BJ (cell line): ENCODE results near the gene MTA3. TPM values are rescaled to one million over a fixed set of nuclear protein-coding genes. Genes with fewer than 3 reads are reported as not detected.

Experiments used
- CTCF ChIA-PET: fragments of 350-600 bp; formaldehyde crosslinking; extraction: SDS; loops from one replicate; lab custom pipeline; 2021; ENCODE audit warnings: antibody characterized with exemption, inconsistent platforms; lab: Yijun Ruan, JAX
- POLR2A ChIA-PET: fragments of 300-600 bp; sonication (Branson Sonifier 250); formaldehyde crosslinking; extraction: SDS; loops from one replicate; lab custom pipeline; 2021; ENCODE audit warnings: antibody characterized with exemption; lab: Charles Lee
- DNase-seq: peaks from one replicate; pipeline ENCODE4 v3.0.0-alpha.2; 2011; ENCODE audit warnings: low read depth
- H3K27me3 ChIP-seq: 2 replicates; pipeline ENCODE4 v1.6.0; 2011; ENCODE audit warnings: low read length; ENCODE audit not compliant: control insufficient read depth, insufficient read depth
- H3K36me3 ChIP-seq: 2 replicates; pipeline ENCODE4 v1.5.1; 2011; ENCODE audit warnings: low read length; ENCODE audit not compliant: control insufficient read depth, insufficient read depth
- H3K4me3 ChIP-seq: 2 replicates; pipeline ENCODE4 v1.5.1; 2011; ENCODE audit warnings: low read depth, mild to moderate bottlenecking, control low read depth, low read length
- polyA plus RNA-seq: library from polyadenylated mRNA; depleted of rRNA; stranded (reverse); fragments of >200 nt; gene quantifications from 2 replicates; pipeline ENCODE4 v1.2.3, GENCODE V29; 2011
- TF ChIP-seq, protein P1 (sequence below): IDR thresholded peaks from 2 replicates; pipeline ENCODE4 v1.5.1; 2011; ENCODE audit warnings: low read depth, mild to moderate bottlenecking, control low read depth, inconsistent platforms, low read length, moderate library complexity; ENCODE audit not compliant: insufficient read depth

The MTA3 gene
- polyA plus RNA-seq, 1 experiment, result 23.2 TPM

GRCh38 chr2:42754776-42755140 is 186.3 kb downstream of the MTA3 start:
- H3K27me3 ChIP-seq, result no peaks in the 10 kb centered on the region
- ChIA-PET CTCF (interaction anchor here (0.8 kb wide), 1 partner anchor 23 kb away, joined by 3 read pairs; no protein-coding TSS in a partner anchor), POLR2A (interaction anchor here (0.5 kb wide), 1 partner anchor 32 kb away, joined by 3 read pairs; no protein-coding TSS in a partner anchor)
- no peaks in the 10 kb centered on the region for H3K36me3 ChIP-seq
- no peak for DNase-seq
- TF ChIP-seq, protein P1, sequence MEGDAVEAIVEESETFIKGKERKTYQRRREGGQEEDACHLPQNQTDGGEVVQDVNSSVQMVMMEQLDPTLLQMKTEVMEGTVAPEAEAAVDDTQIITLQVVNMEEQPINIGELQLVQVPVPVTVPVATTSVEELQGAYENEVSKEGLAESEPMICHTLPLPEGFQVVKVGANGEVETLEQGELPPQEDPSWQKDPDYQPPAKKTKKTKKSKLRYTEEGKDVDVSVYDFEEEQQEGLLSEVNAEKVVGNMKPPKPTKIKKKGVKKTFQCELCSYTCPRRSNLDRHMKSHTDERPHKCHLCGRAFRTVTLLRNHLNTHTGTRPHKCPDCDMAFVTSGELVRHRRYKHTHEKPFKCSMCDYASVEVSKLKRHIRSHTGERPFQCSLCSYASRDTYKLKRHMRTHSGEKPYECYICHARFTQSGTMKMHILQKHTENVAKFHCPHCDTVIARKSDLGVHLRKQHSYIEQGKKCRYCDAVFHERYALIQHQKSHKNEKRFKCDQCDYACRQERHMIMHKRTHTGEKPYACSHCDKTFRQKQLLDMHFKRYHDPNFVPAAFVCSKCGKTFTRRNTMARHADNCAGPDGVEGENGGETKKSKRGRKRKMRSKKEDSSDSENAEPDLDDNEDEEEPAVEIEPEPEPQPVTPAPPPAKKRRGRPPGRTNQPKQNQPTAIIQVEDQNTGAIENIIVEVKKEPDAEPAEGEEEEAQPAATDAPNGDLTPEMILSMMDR, result no peak
- no peak overlapping the region for H3K4me3 ChIP-seq

DNA sequence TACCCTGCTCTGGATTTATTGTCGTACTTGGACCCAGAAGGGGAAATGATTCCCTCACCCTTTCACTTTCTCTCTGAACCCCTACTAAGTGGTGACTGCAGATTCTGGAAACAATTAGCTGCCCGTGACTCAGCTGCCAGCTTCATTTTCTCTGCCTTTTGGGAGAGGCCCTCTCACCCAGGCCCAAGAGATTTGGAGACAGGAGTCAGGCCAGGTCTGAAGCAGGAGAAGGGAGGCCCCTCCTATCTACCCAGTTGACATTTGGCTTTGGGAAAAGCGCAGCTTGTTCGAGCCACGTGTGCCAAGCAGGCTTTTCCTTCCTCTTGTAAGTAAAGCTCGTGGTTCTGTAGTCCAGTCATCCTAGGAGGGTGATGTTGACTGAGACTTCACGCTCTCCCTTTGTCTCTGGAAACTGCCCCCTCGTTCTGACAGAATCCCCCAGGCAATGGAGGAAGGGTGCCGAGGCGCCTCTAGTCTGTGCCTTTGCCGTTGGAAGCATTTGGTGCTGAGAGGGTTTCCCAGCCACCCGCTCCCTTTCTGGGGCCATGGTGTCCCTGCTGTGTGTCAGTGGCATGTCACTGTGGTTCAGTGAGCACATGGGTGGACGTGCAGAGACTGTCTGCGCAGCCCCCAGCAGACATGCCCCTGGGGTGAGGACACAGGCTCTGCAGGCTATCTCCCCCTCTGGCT is 186.9 kb downstream of the MTA3 start:
- POLR2A ChIA-PET, result interaction anchor here (0.5 kb wide), 1 partner anchor 33 kb away, joined by 3 read pairs; no protein-coding TSS in a partner anchor
- Histone ChIP-seq H3K4me3 (no peak overlapping the region), H3K27me3 (no peaks in the 10 kb centered on the region), H3K36me3 (no peaks in the 10 kb centered on the region)
- TF ChIP-seq, protein P1, result no peak
- CTCF ChIA-PET, result interaction anchor here (0.8 to 1.0 kb wide), 2 partner anchors 9 to 22 kb away, joined by 3 read pairs; no protein-coding TSS in a partner anchor
- no peak for DNase-seq

DNA sequence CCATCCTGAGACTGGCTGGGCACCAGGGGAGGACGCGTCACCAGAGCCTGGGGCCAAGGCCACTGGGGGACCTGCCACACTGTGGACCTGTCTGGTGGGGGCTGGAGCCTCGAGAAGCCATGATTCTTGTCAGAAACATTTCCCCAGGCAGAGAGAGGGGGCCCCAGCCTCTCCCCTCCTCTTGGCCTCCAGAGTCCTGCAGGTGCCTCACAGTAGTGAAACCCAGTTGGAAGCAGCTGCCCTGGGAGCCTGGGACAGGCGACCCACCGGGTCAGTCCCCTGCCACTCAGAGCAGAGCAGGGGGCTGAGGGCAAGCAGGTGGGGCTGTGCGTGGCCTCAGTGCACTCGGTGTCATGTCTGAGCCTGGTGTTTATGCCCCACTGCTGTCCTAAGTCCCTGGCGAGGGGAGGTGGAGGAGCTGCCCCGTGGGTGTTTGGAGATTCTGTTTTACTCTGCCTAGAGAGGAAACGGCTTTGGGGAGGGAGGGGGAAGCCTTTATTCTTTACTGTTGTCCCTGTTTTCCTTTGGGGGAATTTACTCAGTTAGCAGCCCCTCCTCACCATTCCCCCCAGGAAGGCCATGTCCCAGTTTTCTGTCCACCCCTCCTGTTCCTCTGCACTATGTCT is 187.8 kb downstream of the MTA3 start:
- ChIA-PET CTCF (interaction anchor here (1.0 kb wide), 1 partner anchor 10 kb away, joined by 3 read pairs; no protein-coding TSS in a partner anchor), POLR2A (no interaction called here)
- H3K4me3 ChIP-seq, result no peak overlapping the region
- DNase-seq, result no peak
- no peaks in the 10 kb centered on the region for H3K36me3 ChIP-seq
- TF ChIP-seq, protein P1, result no peak
- no peaks in the 10 kb centered on the region for H3K27me3 ChIP-seq

GRCh38 chr2:42756966-42757513 is 188.6 kb downstream of the MTA3 start:
- Histone ChIP-seq H3K4me3 (no peak overlapping the region), H3K27me3 (no peaks in the 10 kb centered on the region), H3K36me3 (no peaks in the 10 kb centered on the region)
- ChIA-PET CTCF (interaction anchor here (0.7 to 1.2 kb wide), 2 partner anchors 39 to 44 kb away, joined by 3 read pairs; no protein-coding TSS in a partner anchor), POLR2A (no interaction called here)
- TF ChIP-seq, protein P1, result no peak
- no peak for DNase-seq
